C4-2B (cell line): ENCODE data around the gene RIPOR3.

ENCODE experiments used
- H3K27ac ChIP-seq: fragments of 450-650 bp; 2 replicates; pipeline ENCODE4 v1.5.1; 2017
- ZFX ChIP-seq: fragments of 450-650 bp; IDR thresholded peaks from 2 replicates; pipeline ENCODE4 v1.6.1; 2017
- TF ChIP-seq, protein P1 (sequence below): fragments of 450-650 bp; conservative IDR thresholded peaks from 2 replicates; pipeline ENCODE4 v1.5.1; 2017; ENCODE audit warnings: mild to moderate bottlenecking

Gene RIPOR3

DNA sequence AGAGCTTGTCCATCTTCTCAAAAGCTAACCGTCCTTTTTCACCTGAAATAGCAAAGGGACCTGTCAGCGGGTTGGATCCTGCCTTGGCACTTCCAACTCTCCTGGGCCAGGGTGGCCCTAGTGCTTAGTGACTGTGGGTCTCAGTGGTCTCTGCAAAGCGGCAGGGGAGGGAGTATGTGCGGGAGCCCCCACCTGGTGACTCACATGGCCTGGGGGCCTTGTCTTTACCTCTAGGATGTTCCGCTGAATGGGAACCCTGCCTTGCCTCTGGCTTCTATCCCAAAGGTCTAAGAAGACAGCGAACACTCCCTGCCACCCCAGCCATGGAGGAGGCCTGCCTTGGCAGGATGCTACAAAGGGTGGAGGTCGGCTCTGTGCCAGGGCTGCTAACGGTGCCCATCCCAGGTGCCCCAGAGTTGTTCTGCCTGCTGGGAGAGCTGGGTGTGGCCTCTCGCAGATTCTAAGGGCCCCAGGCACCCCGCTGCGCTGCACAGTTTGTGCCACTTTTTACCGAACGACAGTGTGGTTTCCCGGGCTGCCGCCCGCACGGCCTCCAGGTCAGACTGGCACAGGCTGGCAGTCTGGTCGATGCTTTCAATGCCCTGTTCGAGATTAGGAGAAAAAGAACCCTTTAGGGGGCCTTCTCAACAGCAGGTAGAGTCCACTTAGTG, 103.9 kb downstream of the RIPOR3 start:
- H3K27ac ChIP-seq: no peak overlapping the region
- TF ChIP-seq ZFX: no peak
- TF ChIP-seq, protein P1, sequence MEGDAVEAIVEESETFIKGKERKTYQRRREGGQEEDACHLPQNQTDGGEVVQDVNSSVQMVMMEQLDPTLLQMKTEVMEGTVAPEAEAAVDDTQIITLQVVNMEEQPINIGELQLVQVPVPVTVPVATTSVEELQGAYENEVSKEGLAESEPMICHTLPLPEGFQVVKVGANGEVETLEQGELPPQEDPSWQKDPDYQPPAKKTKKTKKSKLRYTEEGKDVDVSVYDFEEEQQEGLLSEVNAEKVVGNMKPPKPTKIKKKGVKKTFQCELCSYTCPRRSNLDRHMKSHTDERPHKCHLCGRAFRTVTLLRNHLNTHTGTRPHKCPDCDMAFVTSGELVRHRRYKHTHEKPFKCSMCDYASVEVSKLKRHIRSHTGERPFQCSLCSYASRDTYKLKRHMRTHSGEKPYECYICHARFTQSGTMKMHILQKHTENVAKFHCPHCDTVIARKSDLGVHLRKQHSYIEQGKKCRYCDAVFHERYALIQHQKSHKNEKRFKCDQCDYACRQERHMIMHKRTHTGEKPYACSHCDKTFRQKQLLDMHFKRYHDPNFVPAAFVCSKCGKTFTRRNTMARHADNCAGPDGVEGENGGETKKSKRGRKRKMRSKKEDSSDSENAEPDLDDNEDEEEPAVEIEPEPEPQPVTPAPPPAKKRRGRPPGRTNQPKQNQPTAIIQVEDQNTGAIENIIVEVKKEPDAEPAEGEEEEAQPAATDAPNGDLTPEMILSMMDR: no peak

GRCh38 chr20:50586531-50587232, 104.7 kb downstream of the RIPOR3 start:
- TF ChIP-seq, protein P1: no peak
- TF ChIP-seq ZFX: no peak
- no peak overlapping the region for H3K27ac ChIP-seq

DNA sequence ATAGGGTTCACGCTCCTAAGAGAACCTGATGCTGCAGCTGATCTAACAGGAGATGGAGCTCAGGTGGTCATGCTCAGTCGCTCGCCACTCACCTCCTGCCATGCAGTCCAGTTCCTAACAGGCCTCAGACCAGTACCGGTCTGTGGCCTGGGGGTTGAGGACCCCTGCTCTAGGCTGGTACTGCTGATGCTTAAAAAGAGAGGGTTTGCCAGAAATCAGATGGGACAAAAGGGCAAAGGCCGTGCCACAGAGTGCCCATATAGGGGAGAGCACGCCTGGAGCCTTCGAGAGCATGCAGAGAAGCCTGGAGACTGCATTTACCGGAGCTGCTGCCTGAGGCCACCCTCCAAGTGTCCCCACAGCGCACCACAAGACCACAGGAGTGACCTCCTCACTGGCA, 105.7 kb downstream of the RIPOR3 start:
- TF ChIP-seq, protein P1: no peak
- TF ChIP-seq ZFX: no peak
- no peak overlapping the region for H3K27ac ChIP-seq

DNA sequence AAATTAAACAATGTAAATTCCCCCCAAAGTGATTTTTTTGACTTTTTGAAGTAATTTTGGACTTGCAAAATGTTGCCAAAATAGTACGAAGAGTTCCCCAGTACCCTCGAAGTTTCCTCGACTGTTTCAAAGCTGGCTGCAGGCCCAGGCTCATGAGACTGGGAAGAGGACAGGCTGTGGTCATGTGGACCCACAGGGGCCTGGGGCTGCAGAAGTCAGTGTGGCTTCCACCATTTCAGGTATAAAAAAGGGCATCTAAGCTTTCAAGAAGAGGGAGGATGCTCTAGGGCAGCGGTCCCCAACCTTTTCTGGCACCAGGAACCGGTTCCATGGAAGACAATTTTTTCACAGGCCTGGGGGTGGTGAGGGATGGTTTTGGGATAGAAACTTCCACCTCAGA, 106.1 kb downstream of the RIPOR3 start:
- no peak for TF ChIP-seq ZFX
- TF ChIP-seq, protein P1: no peak
- H3K27ac ChIP-seq: no peak overlapping the region

DNA sequence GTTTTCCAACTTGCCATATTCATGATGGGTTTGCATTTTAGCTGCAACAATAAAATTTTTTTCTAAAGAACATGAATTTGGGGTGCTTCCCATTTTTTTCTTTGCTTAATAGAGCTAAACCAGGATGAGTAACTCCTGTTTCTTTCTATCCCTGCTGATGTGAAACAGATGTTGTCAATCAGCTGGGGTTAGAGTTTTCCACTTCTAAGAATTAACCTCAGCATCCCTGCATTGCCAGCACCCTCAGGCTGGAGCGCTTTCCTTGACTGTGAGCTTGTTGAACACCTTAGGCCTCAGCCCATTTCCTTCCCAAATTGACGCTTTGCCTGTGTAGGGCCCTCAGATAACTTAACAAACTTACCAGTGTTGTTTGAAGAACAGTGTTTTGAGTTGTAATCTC, 106.7 kb downstream of the RIPOR3 start:
- no peak overlapping the region for H3K27ac ChIP-seq
- TF ChIP-seq ZFX: no peak
- TF ChIP-seq, protein P1: no peak

GRCh38 chr20:50583442-50584150, 107.7 kb downstream of the RIPOR3 start:
- TF ChIP-seq, protein P1: no peak
- no peak for TF ChIP-seq ZFX

DNA sequence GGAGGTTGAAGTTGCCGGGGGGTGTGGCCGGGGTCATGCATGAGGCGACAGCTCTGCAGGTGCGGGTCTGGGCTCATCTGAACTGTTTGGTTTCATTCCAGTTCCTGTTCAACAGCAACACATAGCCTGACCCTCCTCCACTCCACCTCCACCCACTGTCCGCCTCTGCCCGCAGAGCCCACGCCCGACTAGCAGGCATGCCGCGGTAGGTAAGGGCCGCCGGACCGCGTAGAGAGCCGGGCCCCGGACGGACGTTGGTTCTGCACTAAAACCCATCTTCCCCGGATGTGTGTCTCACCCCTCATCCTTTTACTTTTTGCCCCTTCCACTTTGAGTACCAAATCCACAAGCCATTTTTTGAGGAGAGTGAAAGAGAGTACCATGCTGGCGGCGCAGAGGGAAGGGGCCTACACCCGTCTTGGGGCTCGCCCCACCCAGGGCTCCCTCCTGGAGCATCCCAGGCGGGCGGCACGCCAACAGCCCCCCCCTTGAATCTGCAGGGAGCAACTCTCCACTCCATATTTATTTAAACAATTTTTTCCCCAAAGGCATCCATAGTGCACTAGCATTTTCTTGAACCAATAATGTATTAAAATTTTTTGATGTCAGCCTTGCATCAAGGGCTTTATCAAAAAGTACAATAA, 108.6 kb downstream of the RIPOR3 start:
- no peak overlapping the region for H3K27ac ChIP-seq
- TF ChIP-seq, protein P1: no peak
- no peak for TF ChIP-seq ZFX

More at GRCh38 chr20:50583442-50584150, 107.7 kb downstream of the RIPOR3 start:
- no peak overlapping the region for H3K27ac ChIP-seq
